HepG2 (cell line): Measurements from ENCODE around the gene DOCK1. TPM values are rescaled to one million over a fixed set of nuclear protein-coding genes. Genes with fewer than 3 reads are reported as not detected.

Source experiments
- ATAC-seq: fragments of 200-7000 bp; cut with Tn5 transposase; 3 replicates; pipeline ENCODE4 v1.9.1; 2020; ENCODE audit warnings: mild to moderate bottlenecking, moderate library complexity
- BruUV-seq: library from RNA; stranded (reverse); fragments of 400-500 nt; replicated peaks from 2 replicates; lab custom pipeline; 2021; lab: Mats Ljungman, UMichigan
- CTCF ChIA-PET: fragments of 300-600 bp; formaldehyde crosslinking; extraction: SDS; loops from one replicate; lab custom pipeline; 2021; ENCODE audit warnings: low total read pairs, inconsistent platforms, low intra/inter-chr PET ratio; lab: Yijun Ruan, JAX
- POLR2A ChIA-PET: fragments of 350-600 bp; sonication (Branson Sonifier 250); formaldehyde crosslinking; loops from one replicate; lab custom pipeline; 2020; ENCODE audit warnings: antibody characterized with exemption, inconsistent platforms; lab: Yijun Ruan, JAX
- DNase-seq: peaks from one replicate; pipeline ENCODE4 v3.0.0-alpha.2; 2015; ENCODE audit warnings: low spot score
- FAIRE-seq: peaks from 3 replicates; lab custom pipeline; 2011; peaks lifted over from hg19 to GRCh38; lab: Jason Lieb, UNC
- H2AFZ ChIP-seq: one replicate; pipeline ENCODE4 v1.6.1; 2011; ENCODE audit warnings: low read length, inconsistent platforms
- H3K27ac ChIP-seq: fragments of 300-600 bp; 3 replicates; pipeline ENCODE4 v1.8.0; 2011; ENCODE audit warnings: mixed run types, mild to moderate bottlenecking, mixed read lengths, low read length, inconsistent platforms; ENCODE audit not compliant: insufficient read depth; ENCODE audit errors: extremely low read length
- H3K27me3 ChIP-seq, 2 experiments: fragments of 200-600 bp in 1 of 2; 2 replicates in 1 of 2; 3 replicates in 1 of 2; pipeline versions ENCODE4 v1.6.0 to v1.8.0; 2011; ENCODE audit warnings: low read length in 2 of 2, mild to moderate bottlenecking in 2 of 2, moderate library complexity in 2 of 2, inconsistent platforms in 1 of 2; ENCODE audit not compliant: insufficient read depth in 2 of 2, control insufficient read depth in 1 of 2
- H3K36me3 ChIP-seq, 2 experiments: fragments of 200-600 bp in 1 of 2; replicated peaks in 1 of 2; 2 replicates in 1 of 2; 3 replicates in 1 of 2; pipeline versions ENCODE4 v1.5.1 to v1.8.0; 2011; ENCODE audit warnings: low read length in 2 of 2, inconsistent platforms in 1 of 2; ENCODE audit not compliant: insufficient read depth in 2 of 2, control insufficient read depth in 1 of 2
- H3K4me1 ChIP-seq: 2 replicates; pipeline ENCODE4 v1.5.1; 2012; ENCODE audit warnings: low read length, inconsistent platforms; ENCODE audit not compliant: insufficient read depth
- H3K4me2 ChIP-seq: 2 replicates; pipeline ENCODE4 v1.6.0; 2011; ENCODE audit warnings: low read depth, low read length, inconsistent platforms
- H3K4me3 ChIP-seq, 3 experiments: fragments of 200-600 bp in 1 of 3; sonication (generic), shearing (Covaris generic) in 1 of 3; replicated peaks in 1 of 3; 2 replicates each; pipeline ENCODE4 v1.5.1; 2011 to 2016; ENCODE audit warnings: low read length in 3 of 3, inconsistent platforms in 2 of 3, low read depth in 2 of 3, mild to moderate bottlenecking in 2 of 3, control low read depth in 1 of 3, mixed read lengths in 1 of 3; ENCODE audit not compliant: insufficient read depth in 1 of 3
- H3K79me2 ChIP-seq: one replicate; pipeline ENCODE4 v1.6.1; 2011; ENCODE audit warnings: low read length, inconsistent platforms; ENCODE audit not compliant: insufficient read depth
- H3K9ac ChIP-seq: 2 replicates; pipeline ENCODE4 v1.6.0; 2011; ENCODE audit warnings: mild to moderate bottlenecking, low read depth, low read length, inconsistent platforms; ENCODE audit not compliant: insufficient read depth
- H3K9me3 ChIP-seq: 2 replicates; pipeline ENCODE4 v1.5.1; 2012; ENCODE audit warnings: mild to moderate bottlenecking, low read length
- H4K20me1 ChIP-seq: 2 replicates; pipeline ENCODE4 v1.6.0; 2011; ENCODE audit warnings: inconsistent platforms, mild to moderate bottlenecking, low read length, moderate library complexity; ENCODE audit not compliant: insufficient read depth
- ONECUT2 ChIP-seq: sonication (generic); formaldehyde crosslinking; IDR thresholded peaks from 2 replicates; pipeline ENCODE4 v1.4.0; 2020; ENCODE audit warnings: missing genetic modification reagents
- REPIN1 ChIP-seq: sonication (generic); formaldehyde crosslinking; IDR thresholded peaks from 2 replicates; pipeline ENCODE4 v1.8.0; 2022; ENCODE audit warnings: missing genetic modification reagents, low read depth, mild to moderate bottlenecking, borderline replicate concordance
- ZNF446 ChIP-seq: sonication (generic); formaldehyde crosslinking; IDR thresholded peaks from 2 replicates; pipeline ENCODE4 v1.5.0; 2020; ENCODE audit warnings: mild to moderate bottlenecking, missing genetic modification reagents
- WGBS: methylation state at CpG from one replicate; pipeline ENCODE4 v1.1.6; 2017; ENCODE audit warnings: low lambda C conversion rate; 5-methylcytosine and 5-hydroxymethylcytosine counted together
- in situ Hi-C: cut with HindIII; loops from 2 replicates; pipeline ENCODE4 v1.10.0; 2017; ENCODE audit warnings: low pct_unique_long_range_greater_than_20kb; ENCODE audit not compliant: extremely low pct_ligation_motif_present
- intact Hi-C: fragments of 100-400 bp; cut with micrococcal nuclease; formaldehyde crosslinking; loops from one replicate; pipeline ENCODE4 v1.10.0; 2022; ENCODE audit not compliant: unreplicated experiment
- polyA plus RNA-seq, 8 experiments: library from polyadenylated mRNA; depleted of rRNA in 3 of 8; stranded (reverse) in 7 of 8; unstranded in 1 of 8; fragments of >200 nt; fragmentation: Illumina TruSeq in 4 of 8; extraction: Trizol in 4 of 8; gene quantifications; 2 replicates each; pipeline versions ENCODE4 v1.2.1 to v1.2.3, GENCODE V29; 2011 to 2016; ENCODE audit warnings: low read depth in 4 of 8, missing spikeins in 1 of 8, mixed read lengths in 1 of 8; ENCODE audit not compliant: insufficient read depth in 1 of 8
- total RNA-seq, 5 experiments: library from RNA; depleted of rRNA; stranded (reverse); fragments of >200 nt; fragmentation: Illumina TruSeq; extraction: Trizol; gene quantifications; 2 replicates each; pipeline ENCODE4 v1.2.3, GENCODE V29; 2016; ENCODE audit warnings: low read depth in 1 of 5
- TF ChIP-seq, protein P1 (sequence below): sonication (generic); formaldehyde crosslinking; conservative IDR thresholded peaks from 2 replicates; pipeline ENCODE4 v1.4.0; 2020; ENCODE audit warnings: missing genetic modification reagents
- TF ChIP-seq, protein P2 (sequence below): conservative IDR thresholded peaks from 2 replicates; pipeline ENCODE4 v1.6.1; 2018; ENCODE audit warnings: missing genetic modification reagents

The DOCK1 gene
- total and polyA plus RNA-seq, 2 of the 13 experiments (the other 11 are each of a cell fraction or from before 2014, with no cell fraction given) = 8.3 to 25.5 TPM

DNA sequence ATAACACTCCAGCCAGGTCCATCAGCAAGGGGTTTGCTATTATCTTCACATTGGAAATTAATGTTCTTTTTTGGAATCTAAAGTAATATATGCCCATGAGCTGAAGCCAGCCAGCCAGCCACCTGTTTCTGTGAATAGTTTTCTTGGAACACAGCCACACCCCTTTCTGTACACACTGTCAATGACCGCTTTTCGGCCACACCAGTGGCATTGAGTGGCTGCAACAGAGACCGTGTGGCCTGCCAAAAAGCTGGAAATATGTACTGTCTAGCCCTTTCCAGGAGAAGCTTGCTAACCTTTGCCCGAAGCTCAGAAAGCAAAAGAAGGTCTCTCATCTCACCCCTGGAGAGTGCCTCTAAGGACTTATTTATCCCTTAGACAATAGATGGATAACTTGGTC is 545.4 kb downstream of the DOCK1 start:
- Histone ChIP-seq H2AFZ (no peak overlapping the region), H3K4me3 (no peak overlapping the region), H3K79me2 (no peaks in the 10 kb centered on the region), H3K36me3 (peaks cover 0 to 16% of the 10 kb centered on the region in 2 experiments; a peak in 3 of 5 replicates), H3K27me3 (no peaks in the 10 kb centered on the region), H4K20me1 (no peaks in the 10 kb centered on the region), H3K9me3 (no peaks in the 10 kb centered on the region), H3K4me1 (no peaks in the 10 kb centered on the region), H3K4me2 (no peak overlapping the region), H3K9ac (no peak overlapping the region), H3K27ac (no peak overlapping the region)
- ChIA-PET POLR2A (no interaction called here), CTCF (no interaction called here)
- FAIRE-seq (no peak), DNase-seq (no peak), ATAC-seq (no peak)
- BruUV-seq = no TSS peak
- 96% methylated on average over 4 of the region's 4 CpGs for WGBS
- intact Hi-C loops = no loop called here
- in situ Hi-C loops = no loop called here
- no peak for TF ChIP-seq ZNF446 (CRISPR knock-in tag)
- TF ChIP-seq, protein P1, sequence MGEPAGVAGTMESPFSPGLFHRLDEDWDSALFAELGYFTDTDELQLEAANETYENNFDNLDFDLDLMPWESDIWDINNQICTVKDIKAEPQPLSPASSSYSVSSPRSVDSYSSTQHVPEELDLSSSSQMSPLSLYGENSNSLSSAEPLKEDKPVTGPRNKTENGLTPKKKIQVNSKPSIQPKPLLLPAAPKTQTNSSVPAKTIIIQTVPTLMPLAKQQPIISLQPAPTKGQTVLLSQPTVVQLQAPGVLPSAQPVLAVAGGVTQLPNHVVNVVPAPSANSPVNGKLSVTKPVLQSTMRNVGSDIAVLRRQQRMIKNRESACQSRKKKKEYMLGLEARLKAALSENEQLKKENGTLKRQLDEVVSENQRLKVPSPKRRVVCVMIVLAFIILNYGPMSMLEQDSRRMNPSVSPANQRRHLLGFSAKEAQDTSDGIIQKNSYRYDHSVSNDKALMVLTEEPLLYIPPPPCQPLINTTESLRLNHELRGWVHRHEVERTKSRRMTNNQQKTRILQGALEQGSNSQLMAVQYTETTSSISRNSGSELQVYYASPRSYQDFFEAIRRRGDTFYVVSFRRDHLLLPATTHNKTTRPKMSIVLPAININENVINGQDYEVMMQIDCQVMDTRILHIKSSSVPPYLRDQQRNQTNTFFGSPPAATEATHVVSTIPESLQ (CRISPR knock-in tag) = no peak
- TF ChIP-seq ONECUT2 (CRISPR knock-in tag) = no peak
- TF ChIP-seq, protein P2, sequence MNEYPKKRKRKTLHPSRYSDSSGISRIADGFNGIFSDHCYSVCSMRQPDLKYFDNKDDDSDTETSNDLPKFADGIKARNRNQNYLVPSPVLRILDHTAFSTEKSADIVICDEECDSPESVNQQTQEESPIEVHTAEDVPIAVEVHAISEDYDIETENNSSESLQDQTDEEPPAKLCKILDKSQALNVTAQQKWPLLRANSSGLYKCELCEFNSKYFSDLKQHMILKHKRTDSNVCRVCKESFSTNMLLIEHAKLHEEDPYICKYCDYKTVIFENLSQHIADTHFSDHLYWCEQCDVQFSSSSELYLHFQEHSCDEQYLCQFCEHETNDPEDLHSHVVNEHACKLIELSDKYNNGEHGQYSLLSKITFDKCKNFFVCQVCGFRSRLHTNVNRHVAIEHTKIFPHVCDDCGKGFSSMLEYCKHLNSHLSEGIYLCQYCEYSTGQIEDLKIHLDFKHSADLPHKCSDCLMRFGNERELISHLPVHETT (CRISPR knock-in tag) = no peak
- TF ChIP-seq REPIN1 (CRISPR knock-in tag) = no peak
